ENCODE results near the gene SLC12A9.

SLC12A9 gene

GRCh38 chr7:100824499-100825214, 27.9 kb upstream of the SLC12A9 start:
- no peaks in the 10 kb centered on the region for H3K36me3 ChIP-seq (ENCODE audit: insufficient read depth, low read length)
- H4K20me1 ChIP-seq (ENCODE audit: insufficient read depth, low read length, poor library complexity, severe bottlenecking) = no peaks in the 10 kb centered on the region

GRCh38 chr7:100825215-100825671, 27.3 kb upstream of the SLC12A9 start:
- no peak overlapping the region for H3K4me2 ChIP-seq (ENCODE audit: low read depth, low read length, poor library complexity, severe bottlenecking)
- no peaks in the 10 kb centered on the region for H3K79me2 ChIP-seq (ENCODE audit: insufficient read depth, low read length)
- H2AFZ ChIP-seq (ENCODE audit: low read length) = no peak overlapping the region
- H3K9me2 ChIP-seq (replicated peaks; ENCODE audit: low read depth, low read length) = no peaks in the 10 kb centered on the region
- no peaks in the 10 kb centered on the region for H3F3A ChIP-seq (ENCODE audit: low read depth)
- H3K4me1 ChIP-seq (ENCODE audit: insufficient read depth, low read length, poor library complexity, severe bottlenecking) = peaks cover 9% of the 10 kb centered on the region
- TF ChIP-seq EZH2phosphoT487 (IDR thresholded peaks at IDR 0.05; ENCODE audit: borderline replicate concordance) (no peak), CTCF (conservative IDR thresholded peaks at IDR 0.05; ENCODE audit: low read length) (no peak)
- H3K9ac ChIP-seq (ENCODE audit: low read depth, low read length, poor library complexity, severe bottlenecking) = no peak overlapping the region
- no peaks in the 10 kb centered on the region for H3K9me3 ChIP-seq (ENCODE audit: insufficient read depth, low read depth, low read length)
- H3K4me3 ChIP-seq (ENCODE audit: low read length, poor library complexity, severe bottlenecking) = no peak overlapping the region
- H4K20me1 ChIP-seq (ENCODE audit: insufficient read depth, low read length, poor library complexity, severe bottlenecking) = no peaks in the 10 kb centered on the region
- no peaks in the 10 kb centered on the region for H3K36me3 ChIP-seq (ENCODE audit: insufficient read depth, low read length)
- H3K27me3 ChIP-seq (ENCODE audit: insufficient read depth, low read length, poor library complexity, severe bottlenecking) = peaks cover 8% of the 10 kb centered on the region

More at GRCh38 chr7:100824499-100825214, 27.9 kb upstream of the SLC12A9 start:
- Histone ChIP-seq H3K9me2 (replicated peaks; ENCODE audit: low read depth, low read length) (no peaks in the 10 kb centered on the region), H3K4me1 (ENCODE audit: insufficient read depth, low read length, poor library complexity, severe bottlenecking) (peaks cover 9% of the 10 kb centered on the region), H3K9ac (ENCODE audit: low read depth, low read length, poor library complexity, severe bottlenecking) (no peak overlapping the region), H3K9me3 (ENCODE audit: insufficient read depth, low read depth, low read length) (no peaks in the 10 kb centered on the region), H3K4me3 (ENCODE audit: low read length, poor library complexity, severe bottlenecking) (no peak overlapping the region), H3K27me3 (ENCODE audit: insufficient read depth, low read length, poor library complexity, severe bottlenecking) (peaks cover 8% of the 10 kb centered on the region), H3K4me2 (ENCODE audit: low read depth, low read length, poor library complexity, severe bottlenecking) (no peak overlapping the region), H2AFZ (ENCODE audit: low read length) (no peak overlapping the region), H3K79me2 (ENCODE audit: insufficient read depth, low read length) (no peaks in the 10 kb centered on the region), H3F3A (ENCODE audit: low read depth) (no peaks in the 10 kb centered on the region)
- TF ChIP-seq CTCF (conservative IDR thresholded peaks at IDR 0.05; ENCODE audit: low read length) (no peak), EZH2phosphoT487 (IDR thresholded peaks at IDR 0.05; ENCODE audit: borderline replicate concordance) (no peak)

GRCh38 chr7:100825751-100826513, 26.6 kb upstream of the SLC12A9 start:
- Histone ChIP-seq H3K9me2 (replicated peaks; ENCODE audit: low read depth, low read length) (no peaks in the 10 kb centered on the region), H3K9me3 (ENCODE audit: insufficient read depth, low read depth, low read length) (no peaks in the 10 kb centered on the region), H4K20me1 (ENCODE audit: insufficient read depth, low read length, poor library complexity, severe bottlenecking) (no peaks in the 10 kb centered on the region), H3K36me3 (ENCODE audit: insufficient read depth, low read length) (no peaks in the 10 kb centered on the region), H3K4me1 (ENCODE audit: insufficient read depth, low read length, poor library complexity, severe bottlenecking) (peaks cover 9% of the 10 kb centered on the region), H2AFZ (ENCODE audit: low read length) (no peak overlapping the region), H3K27me3 (ENCODE audit: insufficient read depth, low read length, poor library complexity, severe bottlenecking) (peaks cover 8% of the 10 kb centered on the region), H3K4me2 (ENCODE audit: low read depth, low read length, poor library complexity, severe bottlenecking) (no peak overlapping the region), H3K9ac (ENCODE audit: low read depth, low read length, poor library complexity, severe bottlenecking) (no peak overlapping the region), H3K79me2 (ENCODE audit: insufficient read depth, low read length) (no peaks in the 10 kb centered on the region), H3F3A (ENCODE audit: low read depth) (no peaks in the 10 kb centered on the region), H3K4me3 (ENCODE audit: low read length, poor library complexity, severe bottlenecking) (no peak overlapping the region)
- TF ChIP-seq CTCF (conservative IDR thresholded peaks at IDR 0.05; ENCODE audit: low read length) (peak; percentile 44), EZH2phosphoT487 (IDR thresholded peaks at IDR 0.05; ENCODE audit: borderline replicate concordance) (no peak)

All from Loucy (cell line).